Measurements from ENCODE around the gene FOXN3. TPM values are rescaled to one million over a fixed set of nuclear protein-coding genes. Genes with fewer than 3 reads are reported as not detected.
A peak's percentile ranks its signal among the peaks of the same experiment; 100 is the strongest.
"Not testable (repeated sequence)": the region's sequence is repeated elsewhere in the genome, so short reads cannot be mapped to it uniquely, and the experiment has no call there.

The FOXN3 gene
- polyA plus RNA-seq, 4 donors, result 22.0 to 47.3 (median 43.3) TPM

DNA sequence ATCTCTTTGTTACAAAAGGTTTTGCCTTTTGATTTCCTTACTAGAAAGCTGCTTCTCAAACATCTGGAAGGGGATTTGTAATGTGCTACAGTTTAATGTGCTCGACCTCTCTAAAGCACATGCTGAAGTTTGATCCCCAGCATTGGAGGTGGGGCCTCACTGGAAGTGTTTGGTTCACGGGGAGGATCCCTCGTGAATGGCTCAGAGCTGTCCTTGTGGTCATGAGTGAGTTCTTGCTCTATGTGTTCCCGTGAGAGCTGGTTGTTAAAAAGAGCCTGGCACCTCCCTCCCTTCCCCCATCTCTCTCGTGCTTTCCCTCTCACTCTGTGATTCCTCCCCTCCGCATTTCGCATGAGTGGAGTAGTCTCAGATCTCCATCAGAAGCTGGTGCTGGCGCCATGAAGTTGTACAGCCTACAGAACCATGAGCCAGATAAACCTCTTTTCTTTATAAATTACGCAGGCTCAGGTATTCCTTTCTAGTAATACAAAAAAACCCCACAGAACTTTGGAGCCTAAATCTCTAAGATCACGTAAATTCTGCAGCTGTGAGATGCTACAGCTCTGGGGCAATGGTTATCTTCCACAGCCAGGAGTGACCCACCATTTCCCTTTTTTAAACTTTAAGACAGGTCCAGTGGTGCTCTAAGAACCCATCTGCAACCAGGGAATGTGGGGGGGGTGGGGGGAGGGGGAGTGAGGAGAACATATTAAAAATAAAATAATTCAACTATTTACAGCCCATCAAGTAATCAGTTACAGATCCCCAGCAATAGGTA is 214.4 kb downstream of the FOXN3 start:
- no peak for FAIRE-seq
- no peak overlapping the region for H3K4me3 ChIP-seq (ENCODE audit: low read depth in 1 of 3, low read length in 3 of 3)
- DNase-seq, result no peak
- H3K27me3 ChIP-seq (ENCODE audit: control insufficient read depth in 3 of 3, insufficient read depth in 3 of 3, low read length in 3 of 3), result no peaks in the 10 kb centered on the region
- H3K9me3 ChIP-seq (ENCODE audit: control insufficient read depth in 2 of 2, insufficient read depth in 1 of 2, low read depth in 1 of 2, low read length in 1 of 2), result peaks cover 0 to 13% of the 10 kb centered on the region in 2 donors
- no peak overlapping the region for H3K27ac ChIP-seq (ENCODE audit: low read depth in 1 of 3, low read length in 2 of 3)
- peaks cover 2 to 12% (median 10%) of the 10 kb centered on the region in 3 donors for H3K4me1 ChIP-seq (ENCODE audit: control insufficient read depth in 3 of 3, insufficient read depth in 2 of 3, low read depth in 1 of 3, low read length in 2 of 3)
- 87 to 91% (median 89%) methylated on average over 10 of the region's 10 CpGs for WGBS, 3 donors
- H3K36me3 ChIP-seq (ENCODE audit: control insufficient read depth in 3 of 3, insufficient read depth in 2 of 3, low read depth in 1 of 3, low read length in 3 of 3), result peaks cover 0 to 35% (median 4%) of the 10 kb centered on the region in 3 donors

DNA sequence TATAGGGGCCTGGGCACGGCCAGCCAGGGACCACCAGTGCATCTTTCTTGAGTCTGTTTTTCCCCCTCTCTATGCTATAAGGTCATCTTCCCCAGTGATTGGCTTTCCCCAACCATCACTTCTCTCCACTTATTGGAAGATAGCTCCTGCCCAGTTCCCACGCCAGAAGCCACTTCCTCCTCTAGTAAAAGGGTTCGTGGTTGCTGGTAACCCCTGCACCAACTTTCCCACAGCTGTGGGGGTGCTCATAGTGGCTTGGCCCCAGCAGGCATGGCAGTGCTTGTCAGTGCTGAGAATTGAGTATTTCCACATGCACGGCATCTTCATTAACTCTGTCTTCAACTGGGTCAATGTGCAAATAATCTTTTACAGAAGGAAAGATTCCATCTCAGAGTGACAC is 215.4 kb downstream of the FOXN3 start:
- H3K4me3 ChIP-seq (ENCODE audit: low read depth in 1 of 3, low read length in 3 of 3), result no peak overlapping the region
- WGBS, 3 donors, result 80 to 89% (median 80%) methylated on average over 4 of the region's 4 CpGs
- DNase-seq (no peak), FAIRE-seq (no peak)
- no peak overlapping the region for H3K27ac ChIP-seq (ENCODE audit: low read depth in 1 of 3, low read length in 2 of 3)
- H3K9me3 ChIP-seq (ENCODE audit: control insufficient read depth in 2 of 2, insufficient read depth in 1 of 2, low read depth in 1 of 2, low read length in 1 of 2), result peaks cover 0 to 13% of the 10 kb centered on the region in 2 donors
- peaks cover 2 to 12% (median 10%) of the 10 kb centered on the region in 3 donors for H3K4me1 ChIP-seq (ENCODE audit: control insufficient read depth in 3 of 3, insufficient read depth in 2 of 3, low read depth in 1 of 3, low read length in 2 of 3)
- H3K36me3 ChIP-seq (ENCODE audit: control insufficient read depth in 3 of 3, insufficient read depth in 2 of 3, low read depth in 1 of 3, low read length in 3 of 3), result peaks cover 0 to 37% (median 6%) of the 10 kb centered on the region in 3 donors
- no peaks in the 10 kb centered on the region for H3K27me3 ChIP-seq (ENCODE audit: control insufficient read depth in 3 of 3, insufficient read depth in 3 of 3, low read length in 3 of 3)

- H3K9me3 ChIP-seq (ENCODE audit: control insufficient read depth in 2 of 2, insufficient read depth in 1 of 2, low read depth in 1 of 2, low read length in 1 of 2); DNase-seq; FAIRE-seq; H3K27me3 ChIP-seq (ENCODE audit: control insufficient read depth in 3 of 3, insufficient read depth in 3 of 3, low read length in 3 of 3): not testable (repeated sequence)
- Histone ChIP-seq H3K36me3 (ENCODE audit: control insufficient read depth in 3 of 3, insufficient read depth in 2 of 3, low read depth in 1 of 3, low read length in 3 of 3) (peaks cover 0 to 24% (median 3%) of the 10 kb centered on the region in 3 donors), H3K4me3 (ENCODE audit: low read depth in 1 of 3, low read length in 3 of 3) (peak overlapping the region in 1 of 3 donors; percentile 3), H3K27ac (ENCODE audit: low read depth in 1 of 3, low read length in 2 of 3) (peak overlapping the region; percentile 56 to 70 (median 66)), H3K4me1 (ENCODE audit: control insufficient read depth in 3 of 3, insufficient read depth in 2 of 3, low read depth in 1 of 3, low read length in 2 of 3) (peaks cover 2 to 12% (median 10%) of the 10 kb centered on the region in 3 donors)
- WGBS, 3 donors, result 47 to 81% (median 56%) methylated on average over 3 of the region's 3 CpGs
These were observed 217.7 kb downstream of the FOXN3 start for GRCh38 chr14:89199357-89199756.

GRCh38 chr14:89198544-89199329 is 218.3 kb downstream of the FOXN3 start:
- peak overlapping the region in 1 of 3 donors; percentile 3 for H3K4me3 ChIP-seq (ENCODE audit: low read depth in 1 of 3, low read length in 3 of 3)
- H3K9me3 ChIP-seq (ENCODE audit: control insufficient read depth in 2 of 2, insufficient read depth in 1 of 2, low read depth in 1 of 2, low read length in 1 of 2), result no peaks in the 10 kb centered on the region
- no peaks in the 10 kb centered on the region for H3K27me3 ChIP-seq (ENCODE audit: control insufficient read depth in 3 of 3, insufficient read depth in 3 of 3, low read length in 3 of 3)
- peak; percentile 75 to 93 for DNase-seq
- peak overlapping the region; percentile 56 to 70 (median 66) for H3K27ac ChIP-seq (ENCODE audit: low read depth in 1 of 3, low read length in 2 of 3)
- peaks cover 0 to 22% (median 3%) of the 10 kb centered on the region in 3 donors for H3K36me3 ChIP-seq (ENCODE audit: control insufficient read depth in 3 of 3, insufficient read depth in 2 of 3, low read depth in 1 of 3, low read length in 3 of 3)
- WGBS, 3 donors, result 23 to 61% (median 40%) methylated on average over 12 of the region's 12 CpGs
- peaks cover 2 to 12% (median 10%) of the 10 kb centered on the region in 3 donors for H3K4me1 ChIP-seq (ENCODE audit: control insufficient read depth in 3 of 3, insufficient read depth in 2 of 3, low read depth in 1 of 3, low read length in 2 of 3)
- no peak for FAIRE-seq

DNA sequence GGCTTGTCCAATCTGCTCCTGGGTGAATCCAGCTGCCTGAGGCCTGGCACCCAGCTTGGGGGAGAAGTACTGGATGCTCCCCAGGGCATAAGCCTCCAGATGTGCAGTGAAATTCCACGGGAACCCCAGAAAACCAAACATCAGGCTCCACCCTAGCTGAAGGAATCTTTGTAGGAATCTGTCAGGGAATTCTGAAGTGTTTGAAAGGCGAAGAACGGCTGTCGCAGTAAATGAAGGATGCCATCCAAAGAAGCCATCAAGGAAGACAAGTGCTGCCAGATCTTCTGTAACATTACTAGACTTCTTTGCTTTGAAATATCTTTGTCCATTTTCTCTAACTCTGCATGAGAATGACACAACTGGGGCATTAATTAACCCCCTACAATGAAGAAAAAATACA is 219.4 kb downstream of the FOXN3 start:
- FAIRE-seq (no peak), DNase-seq (no peak)
- no peak overlapping the region for H3K27ac ChIP-seq (ENCODE audit: low read depth in 1 of 3, low read length in 2 of 3)
- H3K27me3 ChIP-seq (ENCODE audit: control insufficient read depth in 3 of 3, insufficient read depth in 3 of 3, low read length in 3 of 3), result no peaks in the 10 kb centered on the region
- no peak overlapping the region for H3K4me3 ChIP-seq (ENCODE audit: low read depth in 1 of 3, low read length in 3 of 3)
- H3K36me3 ChIP-seq (ENCODE audit: control insufficient read depth in 3 of 3, insufficient read depth in 2 of 3, low read depth in 1 of 3, low read length in 3 of 3), result peaks cover 0 to 18% (median 3%) of the 10 kb centered on the region in 3 donors
- H3K4me1 ChIP-seq (ENCODE audit: control insufficient read depth in 3 of 3, insufficient read depth in 2 of 3, low read depth in 1 of 3, low read length in 2 of 3), result peaks cover 2 to 12% (median 10%) of the 10 kb centered on the region in 3 donors
- WGBS, 3 donors, result 93 to 98% (median 97%) methylated on average over 4 of the region's 4 CpGs
- peaks cover 0 to 9% of the 10 kb centered on the region in 2 donors for H3K9me3 ChIP-seq (ENCODE audit: control insufficient read depth in 2 of 2, insufficient read depth in 1 of 2, low read depth in 1 of 2, low read length in 1 of 2)

DNA sequence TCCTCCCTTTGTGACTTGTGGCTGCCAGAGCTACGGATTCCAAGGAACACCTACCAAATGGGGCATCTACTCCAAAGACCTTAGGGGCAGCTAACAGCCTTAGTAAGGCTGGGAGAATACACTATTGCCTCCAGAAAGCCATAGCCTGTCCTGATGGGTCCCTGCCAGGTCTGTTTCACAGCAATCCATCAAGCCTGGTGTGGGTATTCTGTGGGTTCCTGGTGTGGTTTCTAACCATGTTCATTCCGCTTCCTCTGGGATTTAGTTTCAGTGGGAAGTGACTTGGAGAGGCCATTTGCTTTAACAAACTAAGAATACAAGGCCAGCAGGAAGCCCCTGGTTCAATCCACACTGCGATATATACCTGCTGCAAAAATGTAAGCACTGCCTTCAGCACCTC is 220.5 kb downstream of the FOXN3 start:
- H3K36me3 ChIP-seq (ENCODE audit: control insufficient read depth in 3 of 3, insufficient read depth in 2 of 3, low read depth in 1 of 3, low read length in 3 of 3), result peaks cover 0 to 14% (median 3%) of the 10 kb centered on the region in 3 donors
- H3K9me3 ChIP-seq (ENCODE audit: control insufficient read depth in 2 of 2, insufficient read depth in 1 of 2, low read depth in 1 of 2, low read length in 1 of 2), result peaks cover 0 to 9% of the 10 kb centered on the region in 2 donors
- H3K27me3 ChIP-seq (ENCODE audit: control insufficient read depth in 3 of 3, insufficient read depth in 3 of 3, low read length in 3 of 3), result no peaks in the 10 kb centered on the region
- peaks cover 2 to 10% (median 4%) of the 10 kb centered on the region in 3 donors for H3K4me1 ChIP-seq (ENCODE audit: control insufficient read depth in 3 of 3, insufficient read depth in 2 of 3, low read depth in 1 of 3, low read length in 2 of 3)
- DNase-seq (no peak), FAIRE-seq (no peak)
- no peak overlapping the region for H3K27ac ChIP-seq (ENCODE audit: low read depth in 1 of 3, low read length in 2 of 3)
- WGBS, 3 donors, result 94 to 98% (median 95%) methylated on average over 3 of the region's 3 CpGs
- no peak overlapping the region for H3K4me3 ChIP-seq (ENCODE audit: low read depth in 1 of 3, low read length in 3 of 3)

DNA sequence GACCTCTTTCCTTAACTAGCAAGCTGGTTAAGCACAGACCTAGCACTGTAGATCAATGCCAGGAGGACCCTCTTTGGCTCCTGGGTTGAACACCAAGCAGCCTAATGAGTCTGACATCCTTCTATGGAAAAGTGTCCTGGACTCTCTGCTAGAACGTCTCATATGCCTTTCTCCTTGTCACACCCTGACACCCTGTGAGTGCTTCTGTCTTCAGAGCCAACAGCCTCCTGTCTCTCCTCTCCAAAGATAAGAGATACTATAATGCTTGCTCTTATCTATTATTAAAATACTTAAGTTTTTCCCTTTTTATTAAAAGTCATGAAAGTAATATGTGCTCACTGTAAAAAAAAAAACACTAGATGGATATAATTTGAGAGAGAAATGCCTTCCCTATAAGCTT is 222.7 kb downstream of the FOXN3 start:
- Histone ChIP-seq H3K9me3 (ENCODE audit: control insufficient read depth in 2 of 2, insufficient read depth in 1 of 2, low read depth in 1 of 2, low read length in 1 of 2) (peaks cover 0 to 9% of the 10 kb centered on the region in 2 donors), H3K4me3 (ENCODE audit: low read depth in 1 of 3, low read length in 3 of 3) (no peak overlapping the region), H3K27me3 (ENCODE audit: control insufficient read depth in 3 of 3, insufficient read depth in 3 of 3, low read length in 3 of 3) (no peaks in the 10 kb centered on the region), H3K27ac (ENCODE audit: low read depth in 1 of 3, low read length in 2 of 3) (no peak overlapping the region), H3K36me3 (ENCODE audit: control insufficient read depth in 3 of 3, insufficient read depth in 2 of 3, low read depth in 1 of 3, low read length in 3 of 3) (peaks cover 0 to 12% (median 6%) of the 10 kb centered on the region in 3 donors), H3K4me1 (ENCODE audit: control insufficient read depth in 3 of 3, insufficient read depth in 2 of 3, low read depth in 1 of 3, low read length in 2 of 3) (peaks cover 2 to 10% (median 4%) of the 10 kb centered on the region in 3 donors)
- no peak for FAIRE-seq
- WGBS, 3 donors, result 63 to 81% (median 75%) methylated on average over 1 of the region's 1 CpG
- DNase-seq, result no peak

- peak in 1 of 2 donors; percentile 14 for DNase-seq
- 85 to 94% (median 92%) methylated on average over 11 of the region's 11 CpGs for WGBS, 3 donors
- no peak for FAIRE-seq
These were observed 226.1 kb downstream of the FOXN3 start for GRCh38 chr14:89190765-89191513.

More at GRCh38 chr14:89190765-89191513, 226.1 kb downstream of the FOXN3 start:
- H3K27me3 ChIP-seq (ENCODE audit: control insufficient read depth in 3 of 3, insufficient read depth in 3 of 3, low read length in 3 of 3), result no peaks in the 10 kb centered on the region
- H3K36me3 ChIP-seq (ENCODE audit: control insufficient read depth in 3 of 3, insufficient read depth in 2 of 3, low read depth in 1 of 3, low read length in 3 of 3), result peaks cover 4 to 36% (median 5%) of the 10 kb centered on the region in 3 donors
- peaks cover 0 to 9% of the 10 kb centered on the region in 2 donors for H3K9me3 ChIP-seq (ENCODE audit: control insufficient read depth in 2 of 2, insufficient read depth in 1 of 2, low read depth in 1 of 2, low read length in 1 of 2)
- no peak overlapping the region for H3K27ac ChIP-seq (ENCODE audit: low read depth in 1 of 3, low read length in 2 of 3)
- peaks cover 3 to 16% (median 14%) of the 10 kb centered on the region in 3 donors for H3K4me1 ChIP-seq (ENCODE audit: control insufficient read depth in 3 of 3, insufficient read depth in 2 of 3, low read depth in 1 of 3, low read length in 2 of 3)
- no peak overlapping the region for H3K4me3 ChIP-seq (ENCODE audit: low read depth in 1 of 3, low read length in 3 of 3)

Measured in small intestine (tissue), 7 donors.